Measurements from ENCODE around the gene PEMT.

The PEMT gene

DNA sequence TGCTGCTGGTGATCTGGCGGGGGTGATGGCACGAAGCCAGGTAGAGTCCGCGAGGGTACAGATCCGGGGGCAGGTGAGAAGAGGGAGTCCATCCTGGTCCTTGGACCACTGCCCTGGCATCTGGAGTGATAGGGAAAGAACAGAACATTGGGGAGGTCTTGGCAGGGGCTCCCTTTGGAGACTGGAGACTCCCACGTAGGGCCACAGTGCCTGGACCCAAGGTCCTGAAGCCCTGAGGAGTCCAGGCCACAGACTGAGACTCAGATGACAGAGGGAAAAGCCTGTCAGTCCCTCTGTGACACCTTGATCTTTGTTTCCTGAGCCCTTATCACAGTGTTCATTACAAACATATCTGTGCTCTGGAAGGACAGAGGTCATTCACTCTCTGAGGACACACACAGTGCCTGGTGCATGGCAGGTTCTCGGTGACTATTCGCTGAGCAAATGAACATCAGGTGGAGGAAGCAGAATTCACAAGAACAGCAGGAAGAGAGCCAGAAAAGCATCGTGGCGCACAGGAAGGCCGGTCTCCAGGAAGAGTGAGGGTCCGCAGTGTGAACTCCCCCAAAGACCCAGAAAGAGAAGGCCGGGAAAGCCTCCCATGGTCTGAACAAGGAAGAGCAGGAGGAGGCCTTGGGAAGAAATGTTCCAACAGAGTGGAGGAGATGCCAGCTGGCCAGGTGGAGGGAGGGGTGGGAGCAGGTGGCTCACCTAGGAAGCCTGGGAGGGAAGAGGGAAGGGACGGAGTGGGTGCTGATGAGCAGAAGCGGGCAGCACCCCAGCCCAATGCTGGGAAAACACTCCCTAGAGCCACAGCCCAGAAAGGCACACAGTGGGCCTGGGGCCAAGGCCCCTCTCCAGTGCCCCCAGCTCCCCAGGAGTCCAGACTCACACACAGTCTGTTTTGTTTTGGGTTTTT, 20.5 kb downstream of the PEMT start:
- Histone ChIP-seq H3K4me3 (replicated peaks; ENCODE audit: low read depth, low read length) (no peak overlapping the region), H3K36me3 (ENCODE audit: control insufficient read depth, insufficient read depth, low read length) (no peaks in the 10 kb centered on the region), H3K27me3 (replicated peaks; ENCODE audit: control insufficient read depth, insufficient read depth, low read length) (no peaks in the 10 kb centered on the region)
- no peak for DNase-seq (ENCODE audit: extremely low read depth, insufficient read length)
- no peak for TF ChIP-seq CTCF (IDR thresholded peaks at IDR 0.05; ENCODE audit: insufficient read depth, low read length, poor library complexity, severe bottlenecking)

DNA sequence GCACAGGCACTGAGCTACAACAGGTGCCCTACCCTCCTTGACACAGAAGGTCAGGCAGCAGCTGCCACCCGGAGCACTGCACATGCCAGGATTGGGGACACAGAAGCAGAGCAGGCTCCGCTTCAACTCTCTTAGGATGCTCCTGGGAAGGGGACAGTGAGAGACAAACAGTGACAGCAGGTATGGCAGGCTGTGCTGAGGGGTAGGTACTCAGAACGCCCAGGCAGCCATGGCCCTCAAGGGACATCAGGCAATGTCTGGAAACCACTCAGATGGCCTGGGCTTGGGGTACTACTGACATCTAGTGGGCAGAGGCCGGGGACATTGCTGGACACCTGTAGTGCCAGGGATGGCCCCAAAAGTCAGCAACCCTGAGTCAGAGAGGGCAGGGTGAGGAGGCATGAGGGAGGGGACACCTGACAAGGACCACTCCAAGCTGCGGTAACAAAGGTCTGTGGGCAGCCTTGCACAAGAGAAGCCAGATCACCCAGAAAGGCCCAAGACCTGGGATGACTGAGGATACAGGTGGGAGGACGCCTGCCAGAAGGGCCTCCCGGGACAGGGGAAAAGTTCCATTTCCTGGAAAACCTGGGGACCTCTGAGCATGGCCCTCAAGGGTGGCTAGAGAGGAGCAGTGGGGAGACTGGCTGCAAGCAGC, 21.2 kb downstream of the PEMT start:
- Histone ChIP-seq H3K27me3 (replicated peaks; ENCODE audit: control insufficient read depth, insufficient read depth, low read length) (no peaks in the 10 kb centered on the region), H3K36me3 (ENCODE audit: control insufficient read depth, insufficient read depth, low read length) (no peaks in the 10 kb centered on the region), H3K4me3 (replicated peaks; ENCODE audit: low read depth, low read length) (no peak overlapping the region)
- DNase-seq (ENCODE audit: extremely low read depth, insufficient read length) = no peak
- TF ChIP-seq CTCF (IDR thresholded peaks at IDR 0.05; ENCODE audit: insufficient read depth, low read length, poor library complexity, severe bottlenecking) = peak; percentile 18

GRCh38 chr17:17569691-17570090, 21.8 kb downstream of the PEMT start:
- Histone ChIP-seq H3K27me3 (replicated peaks; ENCODE audit: control insufficient read depth, insufficient read depth, low read length) (no peaks in the 10 kb centered on the region), H3K4me3 (replicated peaks; ENCODE audit: low read depth, low read length) (no peak overlapping the region), H3K36me3 (ENCODE audit: control insufficient read depth, insufficient read depth, low read length) (no peaks in the 10 kb centered on the region)
- TF ChIP-seq CTCF (IDR thresholded peaks at IDR 0.05; ENCODE audit: insufficient read depth, low read length, poor library complexity, severe bottlenecking) = no peak
- no peak for DNase-seq (ENCODE audit: extremely low read depth, insufficient read length)

DNA sequence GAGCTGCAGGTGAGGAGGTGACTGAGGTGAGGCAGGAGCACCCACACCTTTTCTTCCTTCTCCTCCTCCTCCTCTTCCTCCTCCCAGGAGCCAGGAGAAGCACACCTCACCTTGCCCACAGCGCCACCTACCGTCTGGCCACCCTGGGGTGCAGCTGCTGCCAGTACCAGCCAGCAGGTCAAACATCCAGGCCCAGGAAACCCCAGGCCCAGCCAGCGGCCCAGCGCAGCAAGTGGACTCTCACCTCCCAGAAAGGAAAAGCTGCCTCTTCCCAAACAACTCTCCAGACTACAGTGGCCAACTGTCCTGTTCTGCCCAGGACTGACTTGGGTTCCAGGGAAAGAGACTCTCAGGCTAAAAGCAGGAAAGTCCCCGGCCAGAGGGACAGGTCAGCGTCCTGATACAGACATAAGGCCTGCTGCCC, 22.7 kb downstream of the PEMT start:
- H3K4me3 ChIP-seq (replicated peaks; ENCODE audit: low read depth, low read length) = no peak overlapping the region
- H3K36me3 ChIP-seq (ENCODE audit: control insufficient read depth, insufficient read depth, low read length) = no peaks in the 10 kb centered on the region
- peak; percentile 79 for TF ChIP-seq CTCF (IDR thresholded peaks at IDR 0.05; ENCODE audit: insufficient read depth, low read length, poor library complexity, severe bottlenecking)
- DNase-seq (ENCODE audit: extremely low read depth, insufficient read length) = peak; percentile 31
- no peaks in the 10 kb centered on the region for H3K27me3 ChIP-seq (replicated peaks; ENCODE audit: control insufficient read depth, insufficient read depth, low read length)

DNA sequence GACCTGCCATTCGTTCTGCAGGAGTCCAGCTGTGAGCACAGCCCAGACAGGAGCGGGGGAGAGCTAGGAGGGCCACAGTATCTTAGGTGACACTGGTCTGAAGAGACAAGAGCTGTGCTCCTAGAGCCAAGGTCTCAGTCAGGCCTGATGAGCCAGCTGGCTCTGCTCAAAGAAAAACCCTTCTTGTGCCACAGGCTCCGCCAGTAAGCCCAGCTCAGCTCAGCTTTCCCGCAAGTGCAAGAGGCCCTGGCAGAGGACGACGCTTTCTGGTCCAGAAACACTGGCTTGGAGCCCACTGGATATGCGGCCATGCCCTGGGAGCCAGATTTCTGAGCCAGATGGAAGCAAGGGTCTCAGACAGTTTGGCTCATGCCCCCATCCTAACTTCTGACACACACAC, 23.9 kb downstream of the PEMT start:
- no peak for TF ChIP-seq CTCF (IDR thresholded peaks at IDR 0.05; ENCODE audit: insufficient read depth, low read length, poor library complexity, severe bottlenecking)
- DNase-seq (ENCODE audit: extremely low read depth, insufficient read length) = no peak

More for the DNA sequence above, 23.9 kb downstream of the PEMT start:
- Histone ChIP-seq H3K4me3 (replicated peaks; ENCODE audit: low read depth, low read length) (no peak overlapping the region), H3K27me3 (replicated peaks; ENCODE audit: control insufficient read depth, insufficient read depth, low read length) (no peaks in the 10 kb centered on the region), H3K36me3 (ENCODE audit: control insufficient read depth, insufficient read depth, low read length) (no peaks in the 10 kb centered on the region)
